Endodermal cell (in vitro differentiated cells): Measurements from ENCODE around the gene REPIN1. TPM values are rescaled to one million over a fixed set of nuclear protein-coding genes. Genes with fewer than 3 reads are reported as not detected.

Experiments used
- DNase-seq: peaks from one replicate; pipeline ENCODE4 v3.0.0-alpha.2; 2017
- H3K27ac ChIP-seq: 2 replicates; pipeline ENCODE4 v1.5.1; 2013; ENCODE audit warnings: mild to moderate bottlenecking, low read depth, low read length, moderate library complexity
- H3K27me3 ChIP-seq: 2 replicates; pipeline ENCODE4 v1.6.1; 2013; ENCODE audit warnings: mild to moderate bottlenecking, low read length, moderate library complexity; ENCODE audit not compliant: insufficient read depth, control insufficient read depth, poor library complexity, severe bottlenecking
- H3K36me3 ChIP-seq: 2 replicates; pipeline ENCODE4 v1.7.0; 2013; ENCODE audit warnings: mild to moderate bottlenecking, low read length, moderate library complexity; ENCODE audit not compliant: control insufficient read depth, insufficient read depth
- H3K4me1 ChIP-seq: one replicate; pipeline ENCODE4 v1.7.0; 2013; ENCODE audit warnings: low read length; ENCODE audit not compliant: control insufficient read depth, insufficient read depth
- H3K4me3 ChIP-seq: 2 replicates; pipeline ENCODE4 v1.5.1; 2013; ENCODE audit warnings: mild to moderate bottlenecking, low read length, moderate library complexity
- H3K9ac ChIP-seq: 2 replicates; pipeline ENCODE4 v1.6.1; 2013; ENCODE audit warnings: mild to moderate bottlenecking, low read length, moderate library complexity; ENCODE audit not compliant: poor library complexity, severe bottlenecking; ENCODE audit errors: extremely low read depth
- H3K9me3 ChIP-seq: 2 replicates; pipeline ENCODE4 v1.6.1; 2013; ENCODE audit warnings: mild to moderate bottlenecking, low read length, moderate library complexity; ENCODE audit not compliant: control insufficient read depth
- H3K27ac Mint-ChIP-seq: 2 replicates; pipeline ENCODE4 v1.8.0; 2020; ENCODE audit warnings: mixed read lengths
- H3K27me3 Mint-ChIP-seq: 2 replicates; pipeline ENCODE4 v1.8.0; 2021; ENCODE audit warnings: mild to moderate bottlenecking, mixed read lengths; ENCODE audit not compliant: insufficient read depth
- H3K36me3 Mint-ChIP-seq: 2 replicates; pipeline ENCODE4 v1.8.0; 2020; ENCODE audit warnings: low read depth, mixed read lengths
- H3K4me1 Mint-ChIP-seq: 2 replicates; pipeline ENCODE4 v1.8.0; 2020; ENCODE audit warnings: mixed read lengths
- H3K4me3 Mint-ChIP-seq: 2 replicates; pipeline ENCODE4 v1.8.0; 2020; ENCODE audit warnings: mild to moderate bottlenecking, moderate library complexity, mixed read lengths
- H3K9me3 Mint-ChIP-seq: 2 replicates; pipeline ENCODE4 v1.8.0; 2020; ENCODE audit warnings: mild to moderate bottlenecking, mixed read lengths
- CTCF ChIP-seq: fragments of 200-600 bp; sonication (generic); conservative IDR thresholded peaks from 2 replicates; pipeline ENCODE4 v1.5.0; 2021; ENCODE audit warnings: antibody characterized with exemption, mild to moderate bottlenecking
- WGBS, 2 experiments: methylation state at CpG; one replicate each; pipeline versions ENCODE4 v1.1.5 to v1.1.7; 2013; ENCODE audit warnings: missing lambda C conversion rate in 2 of 2, mixed read lengths in 1 of 2; ENCODE audit not compliant: insufficient coverage in 1 of 2, insufficient read length in 1 of 2; 5-methylcytosine and 5-hydroxymethylcytosine counted together
- total RNA-seq, 2 donors: library from RNA; stranded (reverse); fragmentation: NEBNext Ultra II Directional in 1 of 2; extraction: Animal tissue kit (Norgen Biotek cat#: 25700) in 1 of 2; gene quantifications; 2 replicates in 1 of 2; 3 replicates in 1 of 2; pipeline ENCODE4 v1.2.1, GENCODE V29; 2021

The REPIN1 gene
- total RNA-seq, 2 donors from 2014 or later = 85.4 to 94.4 TPM

GRCh38 chr7:150398965-150399320 is 30.3 kb downstream of the REPIN1 start:
- no peak overlapping the region for H3K4me3 Mint-ChIP-seq
- H3K27me3 Mint-ChIP-seq = no peaks in the 10 kb centered on the region
- H3K9me3 Mint-ChIP-seq = no peaks in the 10 kb centered on the region
- H3K9ac ChIP-seq = no peak overlapping the region
- H3K4me1 Mint-ChIP-seq = peaks cover 37% of the 10 kb centered on the region
- H3K4me1 ChIP-seq = peaks cover 20% of the 10 kb centered on the region
- WGBS, 2 experiments = 67 to 86% methylated on average over 1 to 2 of the region's 2 CpGs
- no peaks in the 10 kb centered on the region for H3K27me3 ChIP-seq
- H3K36me3 Mint-ChIP-seq = peaks cover 12% of the 10 kb centered on the region
- peaks cover 4% of the 10 kb centered on the region for H3K36me3 ChIP-seq
- no peak overlapping the region for H3K27ac Mint-ChIP-seq
- DNase-seq = peak; percentile 33
- no peak for TF ChIP-seq CTCF
- H3K27ac ChIP-seq = no peak overlapping the region
- H3K9me3 ChIP-seq = no peaks in the 10 kb centered on the region
- no peak overlapping the region for H3K4me3 ChIP-seq

GRCh38 chr7:150399421-150400007 is 30.9 kb downstream of the REPIN1 start:
- Mint-ChIP-seq H3K27ac (peak overlapping the region; percentile 77), H3K4me3 (no peak overlapping the region)

GRCh38 chr7:150400008-150400787 is 31.6 kb downstream of the REPIN1 start:
- Mint-ChIP-seq H3K4me1 (peaks cover 45% of the 10 kb centered on the region), H3K9me3 (no peaks in the 10 kb centered on the region), H3K4me3 (no peak overlapping the region), H3K27me3 (no peaks in the 10 kb centered on the region), H3K36me3 (peaks cover 12% of the 10 kb centered on the region), H3K27ac (peak overlapping the region; percentile 77)
- TF ChIP-seq CTCF = no peak
- no peaks in the 10 kb centered on the region for H3K9me3 ChIP-seq
- no peaks in the 10 kb centered on the region for H3K27me3 ChIP-seq
- H3K9ac ChIP-seq = peak overlapping the region; percentile 9
- peaks cover 24% of the 10 kb centered on the region for H3K4me1 ChIP-seq
- peak overlapping the region; percentile 36 for H3K27ac ChIP-seq
- peak; percentile 66 for DNase-seq
- WGBS, 2 experiments = 74% methylated on average over 9 to 11 of the region's 11 CpGs
- H3K36me3 ChIP-seq = peaks cover 4% of the 10 kb centered on the region
- H3K4me3 ChIP-seq = no peak overlapping the region

More at GRCh38 chr7:150399421-150400007, 30.9 kb downstream of the REPIN1 start:
- H3K9ac ChIP-seq = no peak overlapping the region
- no peak overlapping the region for H3K4me3 ChIP-seq
- peaks cover 4% of the 10 kb centered on the region for H3K36me3 ChIP-seq
- TF ChIP-seq CTCF = no peak
- 72 to 83% methylated on average over 15 of the region's 15 CpGs for WGBS, 2 experiments
- H3K27me3 ChIP-seq = no peaks in the 10 kb centered on the region
- Mint-ChIP-seq H3K9me3 (no peaks in the 10 kb centered on the region), H3K36me3 (peaks cover 12% of the 10 kb centered on the region), H3K27me3 (no peaks in the 10 kb centered on the region), H3K4me1 (peaks cover 43% of the 10 kb centered on the region)
- peak overlapping the region; percentile 36 for H3K27ac ChIP-seq
- peak; percentile 76 for DNase-seq
- no peaks in the 10 kb centered on the region for H3K9me3 ChIP-seq
- H3K4me1 ChIP-seq = peaks cover 24% of the 10 kb centered on the region
